Activated CD4-positive, alpha-beta T cell treated with anti-CD3 and anti-CD28 coated beads for 36 hours (primary cell): ENCODE results near the gene SERTM1. TPM values are rescaled to one million over a fixed set of nuclear protein-coding genes. Genes with fewer than 3 reads are reported as not detected.

Source experiments
- ATAC-seq: fragments of 200-7000 bp; cut with Tn5 transposase; one replicate; pipeline ENCODE4 v1.10.0; 2021; ENCODE audit warnings: mild to moderate bottlenecking, moderate library complexity
- CTCF ChIA-PET: fragments of 350-600 bp; sonication (Branson Sonifier 250); formaldehyde crosslinking; loops from one replicate; lab custom pipeline; 2021; ENCODE audit warnings: antibody characterized with exemption; lab: Charles Lee
- POLR2A ChIA-PET: fragments of 350-600 bp; sonication (Branson Sonifier 250); formaldehyde crosslinking; loops from one replicate; lab custom pipeline; 2021; ENCODE audit warnings: antibody characterized with exemption, inconsistent platforms; lab: Charles Lee
- DNase-seq: peaks from one replicate; pipeline ENCODE4 v3.0.0-alpha.2; 2020
- H3K27ac Mint-ChIP-seq: one replicate; pipeline ENCODE4 v1.8.0; 2021; ENCODE audit warnings: mixed read lengths
- H3K27me3 Mint-ChIP-seq: one replicate; pipeline ENCODE4 v1.8.0; 2021; ENCODE audit warnings: mixed read lengths
- H3K36me3 Mint-ChIP-seq: one replicate; pipeline ENCODE4 v1.8.0; 2021; ENCODE audit warnings: low read depth, mixed read lengths
- H3K4me1 Mint-ChIP-seq: one replicate; pipeline ENCODE4 v1.8.0; 2021; ENCODE audit warnings: mixed read lengths
- H3K4me3 Mint-ChIP-seq: one replicate; pipeline ENCODE4 v1.8.0; 2021; ENCODE audit warnings: mild to moderate bottlenecking, moderate library complexity, mixed read lengths
- H3K9me3 Mint-ChIP-seq: one replicate; pipeline ENCODE4 v1.8.0; 2021; ENCODE audit warnings: low read depth, mixed read lengths
- intact Hi-C, 2 experiments: fragments of 100-400 bp; cut with DNase I in 1 of 2; cut with micrococcal nuclease in 1 of 2; formaldehyde crosslinking; loops; one replicate each; pipeline versions ENCODE4 v1.14.2 to v1.15.1; 2022 to 2024; cut with DNase I, micrococcal nuclease
- total RNA-seq, 2 experiments: library from RNA; stranded (reverse); gene quantifications; one replicate each; pipeline ENCODE4 v1.2.3, GENCODE V29; 2021

SERTM1 gene
- total RNA-seq, result not detected

- ChIA-PET CTCF (interaction anchor here (0.7 kb wide), 1 partner anchor 103 kb away, joined by 3 read pairs; no protein-coding TSS in a partner anchor), POLR2A (no interaction called here)
Measured at GRCh38 chr13:36673838-36674326, at the start of gene SERTM1. TSS of gene SERTM1 (plus strand) at chr13:36674020. CDS start at chr13:36695079, 21,059 bp downstream.

GRCh38 chr13:36628377-36629056 is 45.3 kb upstream of the SERTM1 start:
- no peaks in the 10 kb centered on the region for H3K4me1 Mint-ChIP-seq
- CTCF ChIA-PET, result no interaction called here
- H3K27me3 Mint-ChIP-seq, result no peaks in the 10 kb centered on the region
- H3K9me3 Mint-ChIP-seq, result no peaks in the 10 kb centered on the region
- intact Hi-C loops, result no loop called here
- DNase-seq (no peak), ATAC-seq (no peak)
- POLR2A ChIA-PET, result no interaction called here
- H3K27ac Mint-ChIP-seq, result no peak overlapping the region
- no peaks in the 10 kb centered on the region for H3K36me3 Mint-ChIP-seq
- H3K4me3 Mint-ChIP-seq, result no peak overlapping the region

More at GRCh38 chr13:36673838-36674326, at the start of gene SERTM1:
- DNase-seq, result no peak
- Mint-ChIP-seq H3K9me3 (peaks cover 5% of the 10 kb centered on the region), H3K36me3 (peaks cover 4% of the 10 kb centered on the region), H3K4me3 (no peak within 1 kb of the TSS), H3K4me1 (peaks cover 4% of the 10 kb centered on the region), H3K27me3 (peaks cover 40% of the 10 kb centered on the region), H3K27ac (no peak within 1 kb of the TSS)
- intact Hi-C loops, result no loop called here
- ATAC-seq, result no peak

- ChIA-PET CTCF (no interaction called here), POLR2A (no interaction called here)
- no peak overlapping the region for H3K27ac Mint-ChIP-seq
- intact Hi-C loops, result no loop called here
- no peaks in the 10 kb centered on the region for H3K27me3 Mint-ChIP-seq
- no peak overlapping the region for H3K4me3 Mint-ChIP-seq
- H3K9me3 Mint-ChIP-seq, result no peaks in the 10 kb centered on the region
- H3K36me3 Mint-ChIP-seq, result no peaks in the 10 kb centered on the region
- no peak for DNase-seq
- ATAC-seq, result no peak
- no peaks in the 10 kb centered on the region for H3K4me1 Mint-ChIP-seq
Measured at GRCh38 chr13:36629057-36629385, 44.8 kb upstream of the SERTM1 start.

DNA sequence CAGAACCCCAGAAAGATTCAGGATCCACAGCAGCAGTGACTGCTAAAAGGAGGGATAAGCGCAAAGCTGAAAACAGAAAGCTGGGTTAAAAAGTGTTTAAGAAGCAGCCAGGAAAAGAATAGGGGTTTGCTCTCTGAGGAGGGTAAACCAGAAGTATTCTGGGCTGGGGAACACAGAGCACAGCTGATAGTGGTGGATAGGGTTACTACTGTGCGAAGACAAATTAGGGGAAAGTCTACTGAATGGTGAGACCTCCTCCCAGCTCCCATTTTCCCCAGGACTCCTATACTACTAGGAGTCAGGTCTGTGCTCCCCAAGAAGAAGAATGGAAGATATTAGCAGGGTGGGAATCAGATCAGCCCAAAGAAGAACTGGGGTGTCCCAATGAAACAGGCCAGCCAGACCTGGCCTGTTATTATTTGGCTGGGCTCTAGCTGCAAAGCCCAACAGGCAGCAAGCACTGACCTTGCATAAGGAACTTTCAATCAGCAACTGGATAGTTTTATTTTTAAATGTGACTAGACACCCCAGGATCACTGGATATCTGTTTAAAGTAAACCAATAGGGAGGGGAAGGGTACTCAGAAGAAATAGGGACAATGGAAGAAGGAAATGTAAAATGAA is 43.5 kb upstream of the SERTM1 start:
- no peak overlapping the region for H3K4me3 Mint-ChIP-seq
- no peaks in the 10 kb centered on the region for H3K36me3 Mint-ChIP-seq
- H3K27me3 Mint-ChIP-seq, result no peaks in the 10 kb centered on the region
- DNase-seq, result no peak
- ChIA-PET POLR2A (no interaction called here), CTCF (no interaction called here)
- intact Hi-C loops, result no loop called here
- H3K9me3 Mint-ChIP-seq, result no peaks in the 10 kb centered on the region
- ATAC-seq, result no peak
- H3K27ac Mint-ChIP-seq, result no peak overlapping the region
- H3K4me1 Mint-ChIP-seq, result no peaks in the 10 kb centered on the region

DNA sequence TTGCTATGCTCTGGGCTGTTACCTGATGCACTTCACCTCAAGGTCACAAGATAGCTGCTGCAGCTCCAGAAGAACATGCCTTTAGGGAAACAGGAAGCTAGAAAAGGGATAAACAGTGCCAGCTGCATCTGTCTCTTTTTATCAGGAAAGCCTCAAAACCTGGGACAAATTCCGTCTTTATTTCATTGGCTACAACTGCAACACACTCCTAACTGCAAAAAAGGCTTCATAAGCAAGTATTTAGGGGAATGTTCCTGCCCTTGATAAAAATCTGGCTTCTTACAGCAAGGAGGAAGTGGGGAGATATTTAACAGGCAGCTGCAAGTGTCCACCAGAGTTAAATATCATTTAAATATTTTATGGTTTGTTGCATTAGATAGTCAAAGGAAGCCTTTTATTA is 34.2 kb upstream of the SERTM1 start:
- no peaks in the 10 kb centered on the region for H3K4me1 Mint-ChIP-seq
- H3K27me3 Mint-ChIP-seq, result no peaks in the 10 kb centered on the region
- DNase-seq (no peak), ATAC-seq (no peak)
- no peaks in the 10 kb centered on the region for H3K36me3 Mint-ChIP-seq
- CTCF ChIA-PET, result no interaction called here
- no peak overlapping the region for H3K4me3 Mint-ChIP-seq
- POLR2A ChIA-PET, result no interaction called here
- intact Hi-C loops, result no loop called here
- H3K27ac Mint-ChIP-seq, result no peak overlapping the region
- peaks cover 2% of the 10 kb centered on the region for H3K9me3 Mint-ChIP-seq

GRCh38 chr13:36650611-36651010 is 23.2 kb upstream of the SERTM1 start:
- Mint-ChIP-seq H3K27ac (no peak overlapping the region), H3K4me1 (no peaks in the 10 kb centered on the region), H3K27me3 (peaks cover 6% of the 10 kb centered on the region), H3K4me3 (no peak overlapping the region), H3K36me3 (no peaks in the 10 kb centered on the region), H3K9me3 (no peaks in the 10 kb centered on the region)
- ATAC-seq (no peak), DNase-seq (no peak)
- POLR2A ChIA-PET, result no interaction called here
- intact Hi-C loops, result no loop called here
- CTCF ChIA-PET, result interaction anchor here (1.0 kb wide), 1 partner anchor 368 kb away, joined by 3 read pairs; no protein-coding TSS in a partner anchor

DNA sequence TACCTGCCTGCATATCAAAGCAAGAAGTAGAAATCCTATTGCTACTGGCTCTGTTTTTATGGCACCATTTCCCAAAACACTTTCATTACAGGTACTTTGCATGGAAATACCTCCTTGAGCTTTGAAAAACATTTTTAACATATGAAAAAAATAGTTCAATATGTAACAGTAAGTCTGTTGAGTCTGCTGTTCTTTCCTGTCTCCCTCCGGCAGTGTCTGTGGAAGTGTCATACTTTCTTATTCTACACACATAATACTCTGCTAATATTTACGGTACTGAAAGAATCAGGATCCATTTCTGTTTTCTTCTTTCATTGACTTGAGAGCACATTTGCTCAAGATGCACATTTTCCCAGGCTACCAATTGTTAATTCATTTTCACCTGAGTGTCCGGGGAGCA is 8.2 kb upstream of the SERTM1 start:
- Mint-ChIP-seq H3K4me3 (no peak overlapping the region), H3K4me1 (no peaks in the 10 kb centered on the region), H3K36me3 (peaks cover 4% of the 10 kb centered on the region), H3K9me3 (peaks cover 7% of the 10 kb centered on the region), H3K27ac (no peak overlapping the region), H3K27me3 (peaks cover 5% of the 10 kb centered on the region)
- ChIA-PET POLR2A (no interaction called here), CTCF (no interaction called here)
- DNase-seq, result no peak
- intact Hi-C loops, result no loop called here
- ATAC-seq, result no peak

- H3K27ac Mint-ChIP-seq, result no peak overlapping the region
- DNase-seq (no peak), ATAC-seq (no peak)
- POLR2A ChIA-PET, result no interaction called here
- CTCF ChIA-PET, result interaction anchor here (0.6 kb wide), 1 partner anchor 10 kb away, joined by 3 read pairs; no protein-coding TSS in a partner anchor
- peaks cover 7% of the 10 kb centered on the region for H3K9me3 Mint-ChIP-seq
- intact Hi-C loops, result no loop called here
- peaks cover 6% of the 10 kb centered on the region for H3K27me3 Mint-ChIP-seq
- no peak overlapping the region for H3K4me3 Mint-ChIP-seq
- no peaks in the 10 kb centered on the region for H3K4me1 Mint-ChIP-seq
- peaks cover 4% of the 10 kb centered on the region for H3K36me3 Mint-ChIP-seq
Measured at GRCh38 chr13:36666477-36667229, 7.2 kb upstream of the SERTM1 start.

DNA sequence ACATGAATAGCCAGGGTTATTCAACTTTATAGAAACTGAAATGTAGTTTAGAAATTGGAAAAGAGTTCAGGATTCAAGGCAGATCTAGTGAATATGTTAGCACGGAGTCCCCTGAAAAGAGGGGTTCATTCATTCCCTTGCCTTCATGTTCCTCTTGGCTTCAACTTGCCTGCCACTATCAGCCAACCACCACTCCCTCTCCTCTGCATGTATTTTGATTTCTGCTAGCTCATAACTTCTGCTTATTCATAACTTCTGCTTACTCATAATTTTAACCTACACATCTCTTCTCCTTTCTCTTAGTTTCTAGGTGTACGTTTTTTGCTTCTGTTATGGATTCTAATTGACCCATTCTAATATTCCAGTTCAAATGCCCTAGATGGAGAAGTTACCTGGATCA is 5.5 kb upstream of the SERTM1 start:
- ATAC-seq, result no peak
- peaks cover 7% of the 10 kb centered on the region for H3K9me3 Mint-ChIP-seq
- DNase-seq, result no peak
- H3K4me3 Mint-ChIP-seq, result no peak overlapping the region
- H3K27ac Mint-ChIP-seq, result no peak overlapping the region
- ChIA-PET POLR2A (no interaction called here), CTCF (interaction anchor here (0.7 kb wide), 1 partner anchor 1691 kb away, joined by 5 read pairs; no protein-coding TSS in a partner anchor)
- peaks cover 16% of the 10 kb centered on the region for H3K27me3 Mint-ChIP-seq
- H3K36me3 Mint-ChIP-seq, result peaks cover 4% of the 10 kb centered on the region
- intact Hi-C loops, result loop anchor here in 1 of 2 experiments (1.0 kb wide), 1 partner anchor 11 kb away; no protein-coding TSS in a partner anchor
- H3K4me1 Mint-ChIP-seq, result no peaks in the 10 kb centered on the region

DNA sequence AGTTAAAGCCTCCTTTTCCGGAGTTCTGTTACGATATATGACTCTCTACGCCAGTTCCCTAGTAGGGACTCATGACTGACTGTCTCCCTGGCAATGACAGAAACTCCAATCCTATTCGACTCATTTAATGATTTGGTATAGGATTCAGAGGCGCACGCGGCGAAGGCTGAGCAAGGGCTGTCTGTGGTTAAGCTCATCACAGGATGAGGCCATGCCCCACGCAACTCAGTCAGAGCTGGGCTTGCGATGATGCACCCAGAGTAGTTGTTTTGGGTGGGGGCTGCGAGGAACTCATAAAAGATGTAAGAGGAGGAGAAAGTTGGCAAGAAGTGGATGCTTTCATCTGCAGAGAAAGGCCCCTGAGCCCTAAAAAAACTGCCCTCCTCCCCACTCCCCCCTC is 468 bp upstream of the SERTM1 start:
- DNase-seq (no peak), ATAC-seq (no peak)
- Mint-ChIP-seq H3K27ac (no peak overlapping the region), H3K9me3 (peaks cover 7% of the 10 kb centered on the region), H3K36me3 (peaks cover 4% of the 10 kb centered on the region), H3K4me3 (no peak overlapping the region), H3K4me1 (peaks cover 4% of the 10 kb centered on the region), H3K27me3 (peaks cover 42% of the 10 kb centered on the region)
- POLR2A ChIA-PET, result no interaction called here
- CTCF ChIA-PET, result interaction anchor here (0.7 kb wide), 1 partner anchor 102 kb away, joined by 3 read pairs; no protein-coding TSS in a partner anchor
- intact Hi-C loops, result no loop called here

GRCh38 chr13:36674337-36675212 is 755 bp downstream of the SERTM1 start:
- intact Hi-C loops, result no loop called here
- peaks cover 4% of the 10 kb centered on the region for H3K4me1 Mint-ChIP-seq
- no peak for DNase-seq
- H3K36me3 Mint-ChIP-seq, result peaks cover 3% of the 10 kb centered on the region
- H3K4me3 Mint-ChIP-seq, result no peak overlapping the region
- H3K27ac Mint-ChIP-seq, result no peak overlapping the region
- peaks cover 4% of the 10 kb centered on the region for H3K9me3 Mint-ChIP-seq
- no peak for ATAC-seq
- ChIA-PET CTCF (interaction anchor here (0.7 kb wide), 1 partner anchor 104 kb away, joined by 3 read pairs; no protein-coding TSS in a partner anchor), POLR2A (no interaction called here)
- peaks cover 40% of the 10 kb centered on the region for H3K27me3 Mint-ChIP-seq
